Panc1 (cell line): ENCODE results near the gene KIAA0586.

Experiments used
- CTCF ChIP-seq: fragments of 450-650 bp; IDR thresholded peaks from 2 replicates; pipeline ENCODE4 v1.5.1; 2017; ENCODE audit warnings: mild to moderate bottlenecking
- REST ChIP-seq, 2 experiments: IDR thresholded peaks; 2 replicates each; pipeline ENCODE4 v1.6.1; 2011 to 2012; ENCODE audit warnings: low read depth in 2 of 2, control low read depth in 1 of 2, low read length in 1 of 2, mild to moderate bottlenecking in 1 of 2, moderate library complexity in 1 of 2; ENCODE audit not compliant: insufficient read depth in 1 of 2

GRCh38 chr14:58541633-58542022 is 114.1 kb downstream of the KIAA0586 start:
- TF ChIP-seq REST (IDR thresholded peaks at IDR 0.05; ENCODE audit: insufficient read depth in 1 of 2, low read depth in 2 of 2, low read length in 1 of 2) (no peak), CTCF (no peak)
